HG03439 (cell line): Measurements from ENCODE around the gene NECAB2.

Source experiments
- ATAC-seq: cut with Tn5 transposase; IDR thresholded peaks from one replicate; pipeline ENCODE4 v1.9.1; 2021; ENCODE audit warnings: mild to moderate bottlenecking, moderate library complexity; ENCODE audit not compliant: unreplicated experiment

Gene NECAB2

DNA sequence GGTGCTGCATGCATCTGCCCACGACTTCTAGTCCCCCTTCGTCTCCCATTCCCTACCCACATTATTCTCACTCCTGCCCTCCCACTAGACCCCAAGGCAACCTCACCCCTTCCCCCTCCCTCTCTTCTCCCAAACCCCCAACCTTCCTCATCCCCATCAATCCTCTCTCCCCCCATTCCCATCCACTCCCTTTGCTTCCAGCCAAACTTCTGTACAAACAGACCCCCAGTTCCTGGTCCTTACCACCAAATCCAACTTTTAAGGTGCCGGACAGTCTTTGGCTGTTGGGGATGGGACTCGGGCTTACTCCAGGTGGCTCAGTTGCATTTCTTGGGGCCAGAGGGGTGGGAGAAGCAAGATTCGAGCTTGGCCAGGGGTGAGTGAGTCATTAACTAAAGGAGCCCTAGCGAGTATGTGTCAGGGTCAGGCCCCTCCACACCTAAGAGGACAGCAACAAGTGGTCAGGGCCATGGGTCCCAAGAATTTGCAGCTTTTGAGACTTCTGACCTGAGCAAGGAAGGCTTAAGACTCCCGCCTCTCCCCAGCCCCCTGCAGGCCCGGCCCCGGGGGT, 74.3 kb downstream of the NECAB2 start, which contains the start of gene SLC38A8:
Gene SLC38A8, minus strand, starts transcription at position 488 of the 571 bp plus-strand sequence. CDS start 638 bp downstream, outside the sequence.
- no peak for ATAC-seq

DNA sequence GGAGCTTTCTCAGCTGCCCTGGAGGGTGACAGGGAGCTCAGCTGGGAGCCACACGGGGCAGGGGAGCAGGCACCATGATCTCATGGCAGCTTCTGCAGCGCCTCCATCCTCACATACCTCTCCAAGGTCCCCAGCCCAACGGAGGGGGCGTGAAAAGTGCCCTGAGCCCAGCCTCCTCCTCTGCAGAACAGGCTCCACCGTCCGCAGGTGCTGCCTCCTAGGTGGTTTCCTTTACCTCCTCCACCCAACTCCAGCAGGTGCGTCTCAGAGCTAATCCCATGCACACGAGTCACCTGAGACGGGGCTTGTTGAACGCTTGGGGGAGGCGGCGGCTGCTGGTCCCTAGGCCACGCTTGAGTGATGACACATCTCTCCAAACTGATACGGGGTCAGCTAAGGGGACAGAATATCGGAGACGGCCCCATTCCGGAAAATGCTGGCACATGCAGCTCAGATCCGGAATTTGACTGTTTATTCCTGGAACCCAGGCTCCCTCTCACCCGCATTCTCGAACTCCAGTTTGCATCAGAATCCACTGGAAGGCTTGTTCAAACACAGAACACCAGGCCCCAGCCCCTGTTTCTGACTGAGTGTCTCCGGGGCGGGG, 74.9 kb downstream of the NECAB2 start:
- ATAC-seq = no peak

DNA sequence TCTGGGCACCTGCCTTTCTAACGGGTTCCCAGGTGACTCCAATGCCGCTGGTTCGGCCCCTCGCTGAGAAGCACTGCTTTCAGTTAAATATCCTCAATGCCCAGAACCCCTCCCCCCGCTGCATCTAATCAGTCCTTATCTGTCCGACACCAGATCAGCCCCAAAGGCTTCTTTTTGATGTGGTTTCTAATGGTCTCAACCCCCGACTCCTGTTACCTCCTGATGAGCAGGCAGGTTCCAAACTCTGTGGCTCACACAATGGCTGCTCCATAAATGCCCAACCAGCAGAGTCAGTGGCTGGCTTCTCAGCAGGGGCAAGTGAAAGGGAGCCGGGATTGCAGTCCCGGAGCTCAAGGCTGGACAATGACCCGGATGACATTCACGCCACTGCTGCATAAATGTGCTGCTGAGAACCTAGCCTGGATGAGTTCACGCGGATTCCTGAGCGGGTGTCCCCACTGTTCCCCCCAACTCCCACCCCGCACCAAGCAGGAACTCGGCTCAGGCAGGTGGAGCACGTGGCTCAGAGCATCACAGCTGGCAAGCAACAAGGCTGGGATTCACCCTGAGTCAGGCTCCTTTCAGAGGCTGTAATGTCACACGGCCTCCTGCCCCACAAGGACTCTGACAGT, 75.6 kb downstream of the NECAB2 start:
- ATAC-seq = no peak

DNA sequence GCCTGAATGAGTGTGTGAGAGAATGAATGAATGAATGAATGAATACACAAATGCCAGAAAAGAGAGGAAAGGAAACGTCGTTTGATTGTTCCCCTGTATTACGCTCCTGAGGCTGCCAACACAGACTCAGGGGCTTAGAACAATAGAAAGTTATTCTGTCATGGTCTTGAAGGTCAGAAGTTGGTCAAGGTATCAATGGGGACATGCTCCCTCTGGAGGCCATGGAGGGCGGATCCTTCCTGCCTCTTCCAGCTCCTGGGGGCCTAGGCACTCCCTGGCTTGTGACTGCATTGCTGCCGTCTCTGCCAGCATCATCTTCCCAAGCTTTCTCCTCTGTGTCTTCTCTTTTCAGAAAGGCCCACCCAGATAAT, 76.1 kb downstream of the NECAB2 start:
- ATAC-seq = no peak

DNA sequence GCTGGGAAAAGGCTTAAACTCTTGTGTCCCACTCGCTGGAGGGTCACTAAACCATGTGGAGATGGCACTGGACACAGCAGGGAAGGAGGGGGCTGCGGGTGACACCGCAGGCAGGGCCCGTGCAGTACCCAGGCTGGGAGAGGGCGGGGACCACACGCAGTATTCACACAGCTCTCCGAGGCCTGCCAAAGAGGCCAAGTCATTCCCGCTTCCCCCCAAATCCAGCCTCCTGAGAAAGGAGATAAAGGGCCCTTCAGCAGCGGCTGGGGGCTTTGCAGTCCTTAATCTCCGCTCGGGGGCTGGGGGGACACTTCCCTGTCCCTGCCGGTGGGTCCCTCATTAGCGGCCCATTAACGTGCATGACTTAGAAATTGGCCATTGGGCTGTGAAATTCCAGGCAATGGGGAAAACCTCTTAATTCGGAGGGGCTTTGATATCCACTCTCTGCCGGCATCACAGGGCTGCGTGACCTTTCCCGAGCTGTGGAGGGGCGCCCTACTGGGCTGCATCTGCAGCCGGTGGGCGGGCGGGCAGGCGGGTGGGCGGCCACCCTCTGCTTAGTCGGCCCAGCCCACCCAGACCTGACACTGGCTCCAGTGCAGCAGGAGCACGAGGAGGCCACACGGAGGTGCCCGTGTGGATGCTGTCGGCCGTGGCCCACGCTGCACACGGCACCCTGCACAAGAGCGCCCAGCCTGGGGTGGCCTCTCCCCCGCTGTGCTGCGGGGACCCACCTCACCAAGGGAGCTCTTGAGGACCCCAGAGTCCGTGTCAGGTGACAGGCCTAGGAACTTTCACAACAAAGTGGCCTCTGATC, 77.2 kb downstream of the NECAB2 start:
- no peak for ATAC-seq

DNA sequence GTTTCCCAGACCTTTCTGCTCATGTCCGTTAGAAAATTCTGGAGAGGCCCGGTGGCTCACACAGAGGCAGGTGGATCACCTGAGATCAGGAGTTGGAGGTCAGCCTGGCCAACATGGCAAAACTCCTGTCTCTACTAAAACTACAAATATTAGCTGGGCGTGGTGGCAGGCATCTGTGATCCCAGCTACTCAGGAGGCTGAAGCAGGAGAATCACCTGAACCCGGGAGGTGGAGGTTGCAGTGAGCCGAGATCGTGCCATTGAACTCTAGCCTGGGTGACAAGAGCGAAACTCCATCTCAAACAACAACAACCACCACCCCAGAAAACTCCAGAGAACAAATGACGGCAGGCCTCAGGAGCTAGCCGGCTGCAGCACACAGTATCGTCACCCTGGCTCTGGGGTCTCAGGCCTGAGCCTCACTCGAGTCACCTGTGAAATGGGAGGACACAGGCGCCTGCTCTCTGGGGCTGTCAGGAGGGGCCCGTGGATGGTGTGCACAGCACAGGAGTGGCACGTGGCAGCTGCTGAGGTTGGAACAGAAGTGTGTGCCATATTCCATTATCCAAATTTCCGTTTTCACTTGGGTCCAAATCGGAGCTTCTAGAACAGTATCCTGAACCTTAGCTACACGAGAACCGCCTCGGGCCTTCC, 77.9 kb downstream of the NECAB2 start:
- ATAC-seq = no peak

DNA sequence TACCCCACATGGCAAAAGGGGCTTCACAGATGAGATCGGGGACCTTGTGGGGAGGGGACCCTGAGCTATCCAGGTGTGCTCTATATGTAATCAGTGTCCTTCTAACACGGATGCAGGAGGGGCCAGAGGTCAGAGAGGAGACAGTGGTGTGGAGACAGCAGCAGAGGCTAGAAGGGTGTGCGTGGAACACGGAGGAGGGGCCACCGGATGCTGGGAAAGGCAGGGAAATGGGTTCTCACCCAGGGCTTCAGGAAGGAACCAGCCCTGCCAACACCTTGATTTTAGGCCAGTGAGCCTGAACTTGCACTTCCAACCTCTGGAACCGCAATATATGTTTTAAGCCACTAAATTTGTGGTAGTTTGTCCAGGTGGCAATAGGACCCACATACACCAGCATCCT, 79.2 kb downstream of the NECAB2 start:
- ATAC-seq = no peak

DNA sequence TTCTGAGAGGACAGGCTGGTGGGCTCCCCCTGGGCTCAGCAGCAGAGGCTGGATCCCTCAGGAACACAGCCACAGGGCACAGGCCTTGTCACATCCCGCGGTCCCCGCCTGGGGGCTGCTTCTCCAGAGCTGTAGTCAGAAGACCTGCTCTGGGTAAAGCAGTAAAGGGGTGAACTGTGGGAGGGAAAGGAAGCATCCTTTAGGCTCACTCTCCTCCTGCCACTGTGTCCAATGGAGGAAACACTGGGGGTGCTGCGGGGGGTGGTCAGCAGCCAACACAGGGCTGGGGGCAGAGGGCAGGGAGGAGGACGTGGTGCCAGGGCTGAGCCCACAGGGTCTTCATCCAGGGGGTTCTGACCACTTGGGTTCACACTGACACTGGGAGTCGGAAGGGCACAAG, 79.6 kb downstream of the NECAB2 start:
- ATAC-seq = no peak

DNA sequence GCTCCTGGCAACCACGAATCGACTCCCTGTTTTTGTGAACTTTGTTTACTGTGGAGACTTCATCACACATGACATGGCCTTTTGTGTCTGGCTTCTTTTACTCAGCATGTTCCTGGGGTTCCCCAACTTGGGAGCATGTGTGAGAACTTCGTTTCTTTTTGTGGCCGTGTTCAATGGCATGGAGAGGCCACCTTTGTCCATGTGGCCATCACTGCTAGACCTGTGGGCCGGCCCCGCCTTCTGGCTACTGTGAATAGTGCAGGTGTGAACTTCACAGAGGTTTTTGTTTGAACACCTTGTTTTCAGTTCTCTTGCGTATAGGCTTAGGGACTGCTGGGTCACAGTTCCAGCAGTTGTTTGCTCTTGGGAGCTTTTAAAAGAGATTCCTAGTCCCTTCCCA, 80.2 kb downstream of the NECAB2 start:
- no peak for ATAC-seq

DNA sequence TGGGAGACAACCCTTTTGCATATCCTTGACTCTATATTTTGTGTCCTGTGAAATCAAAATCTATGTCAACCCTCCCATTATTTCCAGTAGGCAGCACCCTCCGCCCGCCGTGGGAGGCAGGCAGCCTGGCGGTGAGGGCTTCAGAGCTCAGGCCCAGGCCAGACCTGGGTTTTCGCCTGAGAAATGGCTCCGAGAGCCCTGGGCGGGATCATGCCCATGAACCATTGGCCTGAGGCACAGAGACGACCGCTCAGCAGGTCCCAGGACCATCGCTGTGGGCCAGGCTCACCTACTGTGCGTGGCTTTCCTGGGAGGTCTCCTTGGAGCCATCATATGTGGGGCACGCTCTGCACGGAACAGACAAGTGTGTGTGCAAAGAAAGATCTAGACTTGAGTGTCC, 80.8 kb downstream of the NECAB2 start:
- no peak for ATAC-seq

DNA sequence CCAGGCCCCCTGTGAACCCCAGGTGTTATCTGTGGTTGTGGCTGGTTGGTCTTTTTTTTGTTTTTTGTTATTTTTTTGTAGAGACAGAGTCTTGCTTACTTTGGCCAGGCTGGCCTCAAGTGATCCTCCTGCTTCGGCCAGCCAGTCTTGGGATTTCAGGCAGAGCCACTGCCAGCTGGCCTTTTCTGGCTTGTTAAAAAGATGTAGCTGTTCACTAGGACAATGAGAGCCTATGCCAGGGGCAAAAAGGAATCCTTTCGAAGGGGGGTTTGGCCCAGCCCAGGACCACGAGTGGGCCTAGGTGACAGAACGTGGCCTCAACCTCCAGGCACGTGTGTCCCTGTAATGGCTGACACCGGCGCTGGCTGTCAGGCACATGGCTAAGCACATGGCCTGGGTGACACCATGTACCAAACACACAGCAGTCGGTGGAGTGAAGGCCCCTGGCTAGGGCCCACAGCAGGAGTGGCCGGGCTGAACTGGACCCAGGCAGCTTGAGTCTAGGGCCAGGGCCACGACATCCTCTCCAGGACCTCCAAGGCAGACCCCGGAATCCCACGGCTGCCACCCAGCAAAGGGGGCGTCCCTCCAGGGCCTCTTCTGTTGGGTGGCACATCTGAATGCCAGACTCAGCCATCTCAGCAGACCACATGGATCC, 81.5 kb downstream of the NECAB2 start:
- ATAC-seq = no peak

DNA sequence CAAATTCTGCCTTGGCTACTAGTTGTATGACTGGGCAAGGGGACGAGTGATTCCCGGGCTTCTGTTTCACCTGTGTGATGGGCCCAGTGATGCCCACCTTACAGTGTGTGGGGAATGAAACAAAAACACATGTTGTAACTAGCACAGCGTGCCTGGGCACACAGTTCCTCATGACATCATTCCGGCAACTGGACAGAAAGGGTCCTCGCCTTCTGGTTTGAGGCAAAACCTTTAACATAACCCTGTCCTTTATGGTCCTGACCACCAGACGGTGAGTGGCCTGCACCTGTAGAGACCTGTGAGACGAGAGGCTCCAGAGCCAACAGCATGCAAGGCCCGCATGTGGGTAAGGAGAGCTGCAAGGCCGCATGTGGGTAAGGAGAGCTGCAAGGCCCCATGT, 82.3 kb downstream of the NECAB2 start:
- no peak for ATAC-seq

DNA sequence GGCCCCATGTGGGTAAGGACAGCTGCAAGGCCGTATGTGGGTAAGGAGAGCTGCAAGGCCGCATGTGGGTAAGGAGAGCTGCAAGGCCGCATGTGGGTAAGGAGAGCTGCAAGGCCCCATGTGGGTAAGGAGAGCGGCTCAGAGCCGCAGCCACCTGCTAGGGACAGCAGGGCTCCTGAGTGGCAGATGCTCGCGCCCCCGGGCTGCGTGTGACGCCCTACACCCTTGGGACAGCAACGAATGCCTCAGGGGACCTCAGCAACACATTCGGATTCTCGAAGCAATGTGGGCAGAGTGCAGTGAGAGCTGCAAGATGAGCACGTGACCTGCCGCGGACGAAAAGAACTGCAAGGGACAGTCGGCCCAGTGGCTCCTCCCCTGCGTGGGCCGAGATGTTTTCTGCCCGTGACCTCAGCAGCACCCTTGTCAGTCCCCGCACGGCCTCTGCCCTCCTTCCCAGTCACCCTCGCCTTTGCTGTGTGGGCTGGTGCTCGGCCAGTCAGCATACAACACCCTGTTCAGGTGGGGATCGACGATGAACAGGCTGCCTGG, 84.1 kb downstream of the NECAB2 start:
- no peak for ATAC-seq
